IMR-90 (cell line): ENCODE data around the gene KHK. TPM values are rescaled to one million over a fixed set of nuclear protein-coding genes. Genes with fewer than 3 reads are reported as not detected.

Experiments used
- ATAC-seq: fragments of 200-7000 bp; cut with Tn5 transposase; 2 replicates; pipeline ENCODE4 v1.9.1; 2020; ENCODE audit warnings: low read depth, mild to moderate bottlenecking, moderate library complexity
- BruUV-seq: library from RNA; stranded (reverse); fragments of 400-500 nt; replicated peaks from 2 replicates; lab custom pipeline; 2021; lab: Mats Ljungman, UMichigan
- CTCF ChIA-PET: fragments of 300-600 bp; formaldehyde crosslinking; extraction: SDS; loops from one replicate; lab custom pipeline; 2021; ENCODE audit warnings: antibody characterized with exemption; lab: Yijun Ruan, JAX
- POLR2A ChIA-PET: fragments of 300-600 bp; sonication (Branson Sonifier 250); formaldehyde crosslinking; loops from one replicate; lab custom pipeline; 2022; ENCODE audit warnings: antibody characterized with exemption; ENCODE audit not compliant: unreplicated experiment; lab: Charles Lee
- DNase-seq: peaks from one replicate; pipeline ENCODE4 v3.0.0; 2013
- H2AFZ ChIP-seq: replicated peaks from 2 replicates; pipeline ENCODE3; 2013; ENCODE audit warnings: low read length, mild to moderate bottlenecking; ENCODE audit not compliant: poor library complexity
- H2AK5ac ChIP-seq: 2 replicates; pipeline ENCODE4 v1.6.1; 2013; ENCODE audit warnings: low read depth, low read length, inconsistent platforms
- H2AK9ac ChIP-seq: replicated peaks from 2 replicates; pipeline ENCODE3; 2013; ENCODE audit warnings: mild to moderate bottlenecking, low read depth, low read length, moderate library complexity; ENCODE audit not compliant: poor library complexity
- H2BK120ac ChIP-seq: 2 replicates; pipeline ENCODE4 v1.6.1; 2013; ENCODE audit warnings: low read depth, low read length, inconsistent platforms
- H2BK15ac ChIP-seq: 3 replicates; pipeline ENCODE4 v1.6.1; 2013; ENCODE audit warnings: low read depth, low read length, inconsistent platforms
- H2BK20ac ChIP-seq: 2 replicates; pipeline ENCODE4 v1.6.1; 2013; ENCODE audit warnings: low read depth, mild to moderate bottlenecking, inconsistent platforms, low read length, moderate library complexity
- H2BK5ac ChIP-seq: 2 replicates; pipeline ENCODE4 v1.6.1; 2013; ENCODE audit warnings: mild to moderate bottlenecking, low read depth, low read length, inconsistent platforms; ENCODE audit not compliant: poor library complexity, severe bottlenecking
- H3K14ac ChIP-seq: replicated peaks from 2 replicates; pipeline ENCODE4 v1.6.1; 2013; ENCODE audit warnings: low read depth, low read length, inconsistent platforms
- H3K18ac ChIP-seq: 2 replicates; pipeline ENCODE4 v1.6.1; 2013; ENCODE audit warnings: low read depth, low read length, control low read depth
- H3K23ac ChIP-seq: 2 replicates; pipeline ENCODE4 v1.6.1; 2013; ENCODE audit warnings: low read depth, low read length, inconsistent platforms
- H3K27ac ChIP-seq: 2 replicates; pipeline ENCODE4 v1.5.1; 2013; ENCODE audit warnings: mild to moderate bottlenecking, control low read depth, low read length; ENCODE audit not compliant: insufficient read depth
- H3K27me3 ChIP-seq: 2 replicates; pipeline ENCODE4 v1.6.1; 2013; ENCODE audit warnings: low read length; ENCODE audit not compliant: control insufficient read depth, insufficient read depth
- H3K36me3 ChIP-seq: 2 replicates; pipeline ENCODE4 v1.6.1; 2013; ENCODE audit warnings: low read length, mixed read lengths; ENCODE audit not compliant: control insufficient read depth, insufficient read depth
- H3K4ac ChIP-seq: 2 replicates; pipeline ENCODE4 v1.6.1; 2013; ENCODE audit warnings: low read depth, low read length, inconsistent platforms
- H3K4me1 ChIP-seq: 2 replicates; pipeline ENCODE4 v1.6.1; 2013; ENCODE audit warnings: low read length, mixed read lengths; ENCODE audit not compliant: control insufficient read depth, insufficient read depth
- H3K4me2 ChIP-seq: 2 replicates; pipeline ENCODE4 v1.6.1; 2013; ENCODE audit warnings: low read depth, mild to moderate bottlenecking, control low read depth, low read length, moderate library complexity
- H3K4me3 ChIP-seq: 2 replicates; pipeline ENCODE4 v1.5.1; 2013; ENCODE audit warnings: low read depth, mild to moderate bottlenecking, control low read depth, low read length, moderate library complexity; ENCODE audit not compliant: insufficient read depth
- H3K56ac ChIP-seq: 2 replicates; pipeline ENCODE4 v1.6.1; 2013; ENCODE audit warnings: low read length, inconsistent platforms; ENCODE audit not compliant: insufficient read depth; ENCODE audit errors: extremely low read depth
- H3K79me1 ChIP-seq, 2 experiments: 2 replicates each; pipeline ENCODE4 v1.6.1; 2013; ENCODE audit warnings: low read length in 2 of 2, inconsistent platforms in 1 of 2, low read depth in 1 of 2
- H3K9ac ChIP-seq: 2 replicates; pipeline ENCODE4 v1.6.1; 2013; ENCODE audit warnings: low read depth, low read length, control low read depth
- H3K9me1 ChIP-seq: 2 replicates; pipeline ENCODE4 v1.6.1; 2013; ENCODE audit warnings: low read length, inconsistent platforms; ENCODE audit not compliant: insufficient read depth
- H3K9me3 ChIP-seq: 2 replicates; pipeline ENCODE4 v1.6.1; 2013; ENCODE audit warnings: low read length; ENCODE audit not compliant: control insufficient read depth, insufficient read depth
- H4K20me1 ChIP-seq: 2 replicates; pipeline ENCODE4 v1.6.1; 2013; ENCODE audit warnings: low read length, inconsistent platforms; ENCODE audit not compliant: insufficient read depth
- H4K5ac ChIP-seq: 2 replicates; pipeline ENCODE4 v1.6.1; 2013; ENCODE audit warnings: mild to moderate bottlenecking, low read depth, low read length, control low read depth
- H4K8ac ChIP-seq, 2 experiments: 2 replicates each; pipeline ENCODE4 v1.6.1; 2013; ENCODE audit warnings: low read depth in 2 of 2, low read length in 2 of 2, control low read depth in 1 of 2, inconsistent platforms in 1 of 2
- H4K91ac ChIP-seq: 2 replicates; pipeline ENCODE4 v1.6.1; 2013; ENCODE audit warnings: low read depth, low read length, inconsistent platforms; ENCODE audit not compliant: insufficient read depth
- CEBPB ChIP-seq: IDR thresholded peaks from 2 replicates; pipeline ENCODE4 v1.6.1; 2012; ENCODE audit warnings: low read depth, low read length, improper control_type of control experiment
- FOS ChIP-seq: fragments of 150-350 bp; IDR thresholded peaks from 2 replicates; pipeline ENCODE4 v1.6.1; 2016; ENCODE audit warnings: low read depth, low read length
- POLR2A ChIP-seq: IDR thresholded peaks from 2 replicates; pipeline ENCODE4 v1.6.1; 2012; ENCODE audit warnings: mild to moderate bottlenecking, low read depth, low read length
- RAD21 ChIP-seq: IDR thresholded peaks from 2 replicates; pipeline ENCODE4 v1.6.1; 2012; ENCODE audit warnings: low read length, improper control_type of control experiment
- USF2 ChIP-seq: fragments of 150-350 bp; IDR thresholded peaks from 2 replicates; pipeline ENCODE4 v1.6.1; 2017; ENCODE audit warnings: mild to moderate bottlenecking, antibody characterized with exemption, low read length, low read depth
- WGBS, 2 experiments: methylation state at CpG; one replicate each; pipeline versions ENCODE4 v1.1.5 to v1.1.7; 2013; ENCODE audit warnings: missing lambda C conversion rate in 2 of 2; ENCODE audit not compliant: insufficient read length in 1 of 2; ENCODE audit errors: extremely low coverage in 2 of 2; 5-methylcytosine and 5-hydroxymethylcytosine counted together
- dilution Hi-C: fragments of 300-500 bp; cut with HindIII; formaldehyde crosslinking; loops from one replicate; pipeline ENCODE4 v1.14.3; 2018; ENCODE audit warnings: low sequenced_read_pairs; ENCODE audit not compliant: unreplicated experiment
- in situ Hi-C: fragments of 300-500 bp; cut with MboI; formaldehyde crosslinking; loops from 3 replicates; pipeline ENCODE4 v1.14.3; 2019; ENCODE audit warnings: low sequenced_read_pairs, inconsistent platforms, mixed read lengths
- intact Hi-C: fragments of 100-400 bp; cut with micrococcal nuclease; formaldehyde crosslinking; loops from 2 replicates; pipeline ENCODE4 v1.10.0; 2022
- polyA plus RNA-seq, 3 experiments: library from polyadenylated mRNA; depleted of rRNA; stranded (reverse); fragments of >200 nt; gene quantifications; 2 replicates each; pipeline ENCODE4 v1.2.3, GENCODE V29; 2012; ENCODE audit warnings: low replicate concordance in 1 of 3
- total RNA-seq: library from RNA; depleted of rRNA; stranded (reverse); fragments of >200 nt; gene quantifications from 2 replicates; pipeline ENCODE4 v1.2.3, GENCODE V29; 2012

KHK gene
- total and polyA plus RNA-seq, 2 of the 4 experiments (the other 2 are of a cell fraction): 0.72 to 0.82 TPM

GRCh38 chr2:27097341-27097740 is 10.8 kb downstream of the KHK start:
- no TSS peak for BruUV-seq
- Histone ChIP-seq H3K9ac (no peak overlapping the region), H2AK5ac (no peak overlapping the region), H3K14ac (no peak overlapping the region), H2AK9ac (no peak overlapping the region), H4K20me1 (no peaks in the 10 kb centered on the region; the same call in 1 of the 2 replicates), H2AFZ (no peak overlapping the region), H3K4me2 (no peak overlapping the region), H3K79me1 (no peaks in the 10 kb centered on the region), H4K5ac (no peak overlapping the region), H3K18ac (no peak overlapping the region), H3K9me3 (no peaks in the 10 kb centered on the region), H4K8ac (no peak overlapping the region), H2BK20ac (no peak overlapping the region), H4K91ac (no peak overlapping the region), H3K36me3 (no peaks in the 10 kb centered on the region), H3K4me3 (no peak overlapping the region), H2BK5ac (no peak overlapping the region), H3K9me1 (peaks cover 7% of the 10 kb centered on the region; the same call in 1 of the 2 replicates), H3K27me3 (peaks cover 11% of the 10 kb centered on the region), H2BK120ac (no peak overlapping the region), H3K56ac (no peak overlapping the region), H3K23ac (no peak overlapping the region), H3K4ac (no peak overlapping the region), H3K27ac (no peak overlapping the region), H2BK15ac (no peak overlapping the region), H3K4me1 (0 out of 2 replicates have a peak, but pooled peaks cover 3% of the 10 kb centered on the region)
- TF ChIP-seq USF2 (no peak), CEBPB (no peak), POLR2A (no peak), RAD21 (no peak), FOS (no peak)
- ChIA-PET CTCF (interaction anchor here (2.2 kb wide), 1 partner anchor 94 kb away, joined by 7 read pairs; no protein-coding TSS in a partner anchor), POLR2A (no interaction called here)
- intact Hi-C loops: no loop called here
- dilution Hi-C loops: no loop called here
- no peak for DNase-seq
- in situ Hi-C loops: loop anchor here (5.0 kb wide), 1 partner anchor 185 kb away; the partner anchor contains the start of gene TRIM54
- ATAC-seq: no peak
- no CpG with 5 or more reads among the region's 14 CpGs for WGBS, 2 experiments
